Keratinocyte (primary cell): ENCODE measurements around the gene TRMT61A. TPM values are rescaled to one million over a fixed set of nuclear protein-coding genes. Genes with fewer than 3 reads are reported as not detected.
A peak's percentile ranks its signal among the peaks of the same experiment; 100 is the strongest.

ENCODE experiments used
- DNase-seq: peaks from one replicate; pipeline ENCODE4 v3.0.0-alpha.2; 2011; ENCODE audit warnings: low read depth, missing footprints, low spot score
- FAIRE-seq: peaks from 2 replicates; lab custom pipeline; 2011; peaks lifted over from hg19 to GRCh38; lab: Jason Lieb, UNC
- H2AFZ ChIP-seq: 2 replicates; pipeline ENCODE4 v1.6.0; 2012; ENCODE audit warnings: low read length, control low read depth, inconsistent platforms; ENCODE audit not compliant: control insufficient read depth
- H3K27ac ChIP-seq: 2 replicates; pipeline ENCODE4 v1.5.1; 2011; ENCODE audit warnings: low read length; ENCODE audit not compliant: control insufficient read depth, insufficient read depth
- H3K27me3 ChIP-seq: 3 replicates; pipeline ENCODE4 v1.6.0; 2011; ENCODE audit warnings: low read length; ENCODE audit not compliant: control insufficient read depth, insufficient read depth; ENCODE audit errors: extremely low read depth
- H3K36me3 ChIP-seq, 2 experiments: 2 replicates in 1 of 2; 3 replicates in 1 of 2; pipeline ENCODE4 v1.5.1; 2011; ENCODE audit warnings: low read length in 2 of 2, mild to moderate bottlenecking in 1 of 2; ENCODE audit not compliant: control insufficient read depth in 2 of 2, insufficient read depth in 2 of 2; ENCODE audit errors: extremely low read depth in 1 of 2
- H3K4me1 ChIP-seq: 3 replicates; pipeline ENCODE4 v1.5.1; 2011; ENCODE audit warnings: low read length; ENCODE audit not compliant: control insufficient read depth, insufficient read depth; ENCODE audit errors: extremely low read depth
- H3K4me2 ChIP-seq: 3 replicates; pipeline ENCODE4 v1.6.0; 2011; ENCODE audit warnings: low read depth, low read length; ENCODE audit not compliant: control insufficient read depth, insufficient read depth; ENCODE audit errors: extremely low read depth
- H3K4me3 ChIP-seq, 3 experiments: fragments of 200-600 bp in 1 of 3; sonication (generic) in 1 of 3; 2 replicates in 2 of 3; 3 replicates in 1 of 3; pipeline ENCODE4 v1.5.1; 2011 to 2016; ENCODE audit warnings: low read length in 3 of 3, mild to moderate bottlenecking in 3 of 3, control low read depth in 2 of 3, inconsistent platforms in 1 of 3, low read depth in 1 of 3, mixed read lengths in 1 of 3, mixed run types in 1 of 3, moderate library complexity in 1 of 3; ENCODE audit not compliant: control insufficient read depth in 2 of 3, insufficient read depth in 2 of 3; ENCODE audit errors: extremely low read depth in 1 of 3
- H3K79me2 ChIP-seq: 2 replicates; pipeline ENCODE4 v1.6.0; 2012; ENCODE audit warnings: low read length; ENCODE audit not compliant: control insufficient read depth, insufficient read depth
- H3K9ac ChIP-seq: 3 replicates; pipeline ENCODE4 v1.6.0; 2011; ENCODE audit warnings: low read length; ENCODE audit not compliant: control insufficient read depth, insufficient read depth; ENCODE audit errors: extremely low read depth
- H3K9me1 ChIP-seq: 3 replicates; pipeline ENCODE4 v1.6.0; 2011; ENCODE audit warnings: low read length; ENCODE audit not compliant: control insufficient read depth, insufficient read depth; ENCODE audit errors: extremely low read depth
- H3K9me3 ChIP-seq: 2 replicates; pipeline ENCODE4 v1.5.1; 2012; ENCODE audit warnings: low read depth, low read length; ENCODE audit not compliant: control insufficient read depth
- H4K20me1 ChIP-seq: 3 replicates; pipeline ENCODE4 v1.6.0; 2011; ENCODE audit warnings: low read length; ENCODE audit not compliant: control insufficient read depth, insufficient read depth; ENCODE audit errors: extremely low read depth
- EZH2 ChIP-seq: IDR thresholded peaks from one replicate; pipeline ENCODE4 v1.6.1; 2012; ENCODE audit warnings: inconsistent platforms, mild to moderate bottlenecking, low read length, moderate library complexity
- dilution Hi-C: fragments of 300-500 bp; cut with MboI; formaldehyde crosslinking; loops from one replicate; pipeline ENCODE4 v1.7.0; 2020; ENCODE audit warnings: low sequenced_read_pairs; ENCODE audit not compliant: extremely low pct_ligation_motif_present
- polyA plus RNA-seq, 5 experiments: library from polyadenylated mRNA; depleted of rRNA in 3 of 5; stranded (reverse) in 3 of 5; stranded (forward) in 1 of 5; unstranded in 1 of 5; fragments of >200 nt; gene quantifications; 1 replicate in 1 of 5; 2 replicates in 3 of 5; 3 replicates in 1 of 5; pipeline versions ENCODE4 v1.2.1 to v1.2.3, GENCODE V29; 2011 to 2012; ENCODE audit warnings: missing spikeins in 2 of 5, low read depth in 1 of 5, low replicate concordance in 1 of 5
- TF ChIP-seq, protein P1 (sequence below), 3 experiments: IDR thresholded peaks in 1 of 3; conservative IDR thresholded peaks in 1 of 3; optimal IDR thresholded peaks in 1 of 3; 2 replicates in 2 of 3; 3 replicates in 1 of 3; pipeline versions ENCODE3 to v1.5.1; 2011; ENCODE audit warnings: low read length in 3 of 3, mild to moderate bottlenecking in 3 of 3, moderate library complexity in 2 of 3, control low read depth in 1 of 3, inconsistent platforms in 1 of 3; ENCODE audit not compliant: insufficient read depth in 2 of 3; ENCODE audit errors: extremely low read depth in 1 of 3

The TRMT61A gene
- polyA plus RNA-seq, 1 donor (not counting 4 experiments of a cell fraction or from before 2014, with no cell fraction given): 4.4 TPM

GRCh38 chr14:103556946-103557758 is 28.2 kb downstream of the TRMT61A start:
- H4K20me1 ChIP-seq: peaks cover 12% of the 10 kb centered on the region
- H3K4me1 ChIP-seq: peaks cover 15% of the 10 kb centered on the region
- H2AFZ ChIP-seq: no peak overlapping the region
- peaks cover 6% of the 10 kb centered on the region for H3K9me1 ChIP-seq
- TF ChIP-seq EZH2: no peak
- TF ChIP-seq, protein P1, sequence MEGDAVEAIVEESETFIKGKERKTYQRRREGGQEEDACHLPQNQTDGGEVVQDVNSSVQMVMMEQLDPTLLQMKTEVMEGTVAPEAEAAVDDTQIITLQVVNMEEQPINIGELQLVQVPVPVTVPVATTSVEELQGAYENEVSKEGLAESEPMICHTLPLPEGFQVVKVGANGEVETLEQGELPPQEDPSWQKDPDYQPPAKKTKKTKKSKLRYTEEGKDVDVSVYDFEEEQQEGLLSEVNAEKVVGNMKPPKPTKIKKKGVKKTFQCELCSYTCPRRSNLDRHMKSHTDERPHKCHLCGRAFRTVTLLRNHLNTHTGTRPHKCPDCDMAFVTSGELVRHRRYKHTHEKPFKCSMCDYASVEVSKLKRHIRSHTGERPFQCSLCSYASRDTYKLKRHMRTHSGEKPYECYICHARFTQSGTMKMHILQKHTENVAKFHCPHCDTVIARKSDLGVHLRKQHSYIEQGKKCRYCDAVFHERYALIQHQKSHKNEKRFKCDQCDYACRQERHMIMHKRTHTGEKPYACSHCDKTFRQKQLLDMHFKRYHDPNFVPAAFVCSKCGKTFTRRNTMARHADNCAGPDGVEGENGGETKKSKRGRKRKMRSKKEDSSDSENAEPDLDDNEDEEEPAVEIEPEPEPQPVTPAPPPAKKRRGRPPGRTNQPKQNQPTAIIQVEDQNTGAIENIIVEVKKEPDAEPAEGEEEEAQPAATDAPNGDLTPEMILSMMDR (optimal IDR thresholded peaks at IDR 0.05 in 1 of 3, IDR thresholded peaks at IDR 0.05 in 1 of 3, conservative IDR thresholded peaks at IDR 0.05 in 1 of 3; ENCODE audit: extremely low read depth in 1 of 3, insufficient read depth in 2 of 3, low read length in 3 of 3): no peak
- H3K79me2 ChIP-seq: peaks cover 65% of the 10 kb centered on the region
- no peak overlapping the region for H3K9ac ChIP-seq
- H3K27ac ChIP-seq: no peak overlapping the region
- peak overlapping the region; percentile 9 for H3K4me2 ChIP-seq
- no peak overlapping the region for H3K4me3 ChIP-seq
- H3K9me3 ChIP-seq: no peaks in the 10 kb centered on the region
- no peaks in the 10 kb centered on the region for H3K27me3 ChIP-seq
- dilution Hi-C loops: no loop called here
- FAIRE-seq (no peak), DNase-seq (no peak)
- H3K36me3 ChIP-seq: peaks cover 12 to 13% of the 10 kb centered on the region in 2 experiments

- peaks cover 9% of the 10 kb centered on the region for H4K20me1 ChIP-seq
- H3K27ac ChIP-seq: no peak overlapping the region
- peaks cover 8% of the 10 kb centered on the region for H3K4me1 ChIP-seq
Observed at GRCh38 chr14:103558071-103558882, 29.3 kb downstream of the TRMT61A start.

More at GRCh38 chr14:103558071-103558882, 29.3 kb downstream of the TRMT61A start:
- H3K9ac ChIP-seq: no peak overlapping the region
- TF ChIP-seq, protein P1 (optimal IDR thresholded peaks at IDR 0.05 in 1 of 3, IDR thresholded peaks at IDR 0.05 in 1 of 3, conservative IDR thresholded peaks at IDR 0.05 in 1 of 3; ENCODE audit: extremely low read depth in 1 of 3, insufficient read depth in 2 of 3, low read length in 3 of 3): no peak
- no peak for TF ChIP-seq EZH2
- no peaks in the 10 kb centered on the region for H3K9me1 ChIP-seq
- DNase-seq (no peak), FAIRE-seq (no peak)
- no peak overlapping the region for H3K4me3 ChIP-seq
- H3K9me3 ChIP-seq: no peaks in the 10 kb centered on the region
- no peak overlapping the region for H3K4me2 ChIP-seq
- H3K79me2 ChIP-seq: peaks cover 70% of the 10 kb centered on the region
- H3K27me3 ChIP-seq: no peaks in the 10 kb centered on the region
- no peak overlapping the region for H2AFZ ChIP-seq
- peaks cover 12 to 13% of the 10 kb centered on the region in 2 experiments for H3K36me3 ChIP-seq
- dilution Hi-C loops: no loop called here
